GM19025 (cell line): ENCODE results near the gene PCDHA2.
"Not testable (repeated sequence)": the region's sequence is repeated elsewhere in the genome, so short reads cannot be mapped to it uniquely, and the experiment has no call there.

Experiments
- ATAC-seq: cut with Tn5 transposase; IDR thresholded peaks from one replicate; pipeline ENCODE4 v1.9.1; 2021; ENCODE audit warnings: mild to moderate bottlenecking, low read depth, moderate library complexity; ENCODE audit not compliant: unreplicated experiment

Gene PCDHA2

DNA sequence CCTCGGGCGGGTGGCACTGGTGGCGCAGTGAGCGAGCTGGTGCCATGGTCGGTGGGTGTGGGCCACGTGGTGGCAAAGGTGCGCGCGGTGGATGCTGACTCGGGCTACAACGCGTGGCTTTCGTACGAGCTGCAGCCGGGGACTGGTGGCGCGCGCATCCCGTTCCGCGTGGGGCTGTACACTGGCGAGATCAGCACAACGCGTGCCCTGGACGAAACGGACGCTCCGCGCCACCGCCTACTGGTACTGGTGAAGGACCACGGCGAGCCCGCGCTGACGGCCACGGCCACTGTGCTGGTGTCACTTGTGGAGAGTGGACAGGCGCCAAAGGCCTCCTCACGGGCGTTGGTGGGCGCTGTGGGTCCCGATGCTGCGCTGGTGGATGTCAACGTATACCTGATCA lies 14.2 kb downstream of the PCDHA2 start:
- ATAC-seq = no peak

DNA sequence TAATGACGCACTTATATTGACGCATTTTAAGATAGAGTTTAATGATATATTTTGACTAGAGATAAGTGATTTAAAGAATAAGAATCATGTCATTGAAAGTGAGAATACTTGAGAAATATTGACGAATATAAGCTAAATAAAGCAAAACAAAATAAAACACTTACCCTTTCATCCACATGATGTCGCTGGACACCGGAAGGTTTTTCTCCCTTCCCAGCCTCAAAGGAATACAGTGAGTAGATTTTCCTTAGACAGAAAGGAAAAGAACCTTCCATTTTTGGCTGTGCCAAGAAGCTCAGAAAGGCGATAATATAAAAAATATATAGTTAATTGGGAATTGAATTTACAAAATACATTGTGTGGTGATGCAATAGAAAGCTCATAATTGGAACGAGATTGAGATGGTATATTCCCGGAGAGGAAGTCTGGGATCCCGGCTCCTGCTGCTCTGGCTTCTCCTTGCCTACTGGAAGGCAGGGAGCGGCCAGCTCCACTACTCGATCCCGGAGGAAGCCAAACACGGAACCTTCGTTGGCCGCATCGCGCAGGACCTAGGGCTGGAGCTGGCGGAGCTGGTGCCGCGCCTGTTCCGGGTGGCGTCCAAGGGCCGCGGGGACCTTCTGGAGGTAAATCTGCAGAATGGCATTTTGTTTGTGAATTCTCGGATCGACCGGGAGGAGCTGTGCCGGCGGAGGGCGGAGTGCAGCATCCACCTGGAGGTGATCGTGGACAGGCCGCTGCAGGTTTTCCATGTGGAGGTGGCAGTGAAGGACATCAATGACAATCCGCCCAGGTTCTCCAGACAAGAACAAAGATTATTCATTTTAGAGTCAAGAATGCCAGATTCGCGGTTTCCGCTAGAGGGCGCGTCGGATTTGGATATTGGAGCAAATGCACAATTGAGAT lies 27.0 kb downstream of the PCDHA2 start, which contains the start of gene PCDHA5:
Gene PCDHA5 (plus strand): TSS at position 239 of the 906 bp plus-strand sequence.
- ATAC-seq = no peak

DNA sequence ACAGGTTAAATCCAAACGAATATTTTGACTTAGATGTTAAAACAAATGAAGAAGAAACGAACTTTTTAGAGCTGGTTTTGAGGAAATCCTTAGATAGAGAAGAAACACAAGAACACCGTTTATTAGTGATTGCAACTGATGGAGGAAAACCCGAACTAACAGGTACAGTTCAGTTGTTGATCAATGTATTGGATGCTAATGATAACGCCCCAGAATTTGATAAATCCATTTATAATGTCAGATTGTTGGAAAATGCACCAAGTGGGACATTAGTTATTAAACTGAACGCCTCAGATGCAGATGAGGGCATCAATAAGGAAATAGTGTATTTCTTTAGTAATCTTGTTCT lies 27.6 kb downstream of the PCDHA2 start:
- no peak for ATAC-seq

DNA sequence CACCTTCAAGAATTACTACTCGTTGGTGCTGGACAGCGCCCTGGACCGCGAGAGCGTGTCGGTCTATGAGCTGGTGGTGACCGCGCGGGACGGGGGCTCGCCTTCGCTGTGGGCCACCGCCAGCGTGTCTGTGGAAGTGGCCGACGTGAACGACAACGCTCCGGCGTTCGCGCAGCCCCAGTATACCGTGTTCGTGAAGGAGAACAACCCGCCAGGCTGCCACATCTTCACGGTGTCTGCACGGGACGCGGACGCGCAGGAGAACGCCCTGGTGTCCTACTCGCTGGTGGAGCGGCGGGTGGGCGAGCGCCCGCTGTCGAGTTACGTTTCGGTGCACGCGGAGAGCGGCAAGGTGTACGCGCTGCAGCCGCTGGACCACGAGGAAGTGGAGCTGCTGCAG lies 28.3 kb downstream of the PCDHA2 start:
- ATAC-seq = not testable (repeated sequence)

DNA sequence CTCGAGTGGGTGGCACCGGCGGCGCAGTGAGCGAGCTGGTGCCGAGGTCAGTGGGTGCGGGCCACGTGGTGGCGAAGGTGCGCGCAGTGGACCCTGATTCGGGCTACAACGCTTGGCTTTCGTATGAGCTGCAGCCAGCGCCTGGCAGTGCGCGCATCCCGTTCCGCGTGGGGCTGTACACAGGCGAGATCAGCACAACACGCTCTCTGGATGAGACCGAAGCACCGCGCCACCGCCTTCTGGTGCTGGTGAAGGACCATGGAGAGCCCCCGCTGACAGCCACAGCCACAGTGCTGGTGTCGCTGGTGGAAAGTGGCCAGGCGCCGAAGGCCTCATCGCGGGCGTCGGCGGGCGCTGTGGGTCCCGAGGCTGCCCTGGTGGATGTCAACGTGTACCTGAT lies 28.8 kb downstream of the PCDHA2 start:
- no peak for ATAC-seq

DNA sequence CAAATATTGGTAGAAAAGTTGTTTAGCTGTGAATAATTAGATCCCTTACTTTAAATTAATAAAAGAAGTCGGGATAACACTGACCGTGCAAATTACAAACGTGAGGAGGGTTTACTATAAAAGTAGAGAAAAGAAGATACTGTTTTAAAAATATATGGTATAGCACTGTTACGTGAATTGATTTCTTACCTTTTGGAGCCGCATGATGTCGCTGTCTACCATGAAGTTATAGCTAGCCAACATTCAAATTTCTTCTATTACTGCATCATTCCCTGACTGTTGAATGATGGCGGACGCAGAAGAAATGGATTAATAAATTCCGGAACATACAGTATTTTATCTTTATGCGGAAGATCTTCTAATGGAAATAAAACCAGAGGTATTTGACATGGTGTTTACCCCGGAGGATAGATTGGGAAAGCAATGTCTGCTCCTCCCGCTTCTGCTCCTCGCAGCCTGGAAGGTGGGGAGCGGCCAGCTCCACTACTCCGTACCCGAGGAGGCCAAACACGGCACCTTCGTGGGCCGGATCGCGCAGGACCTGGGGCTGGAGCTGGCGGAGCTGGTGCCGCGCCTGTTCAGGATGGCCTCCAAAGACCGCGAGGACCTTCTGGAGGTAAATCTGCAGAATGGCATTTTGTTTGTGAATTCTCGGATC lies 33.2 kb downstream of the PCDHA2 start, which contains the start of gene PCDHA6:
Gene PCDHA6 (plus strand): TSS at position 257 of the 658 bp plus-strand sequence. CDS start 132 bp downstream, at position 389.
- ATAC-seq = no peak

DNA sequence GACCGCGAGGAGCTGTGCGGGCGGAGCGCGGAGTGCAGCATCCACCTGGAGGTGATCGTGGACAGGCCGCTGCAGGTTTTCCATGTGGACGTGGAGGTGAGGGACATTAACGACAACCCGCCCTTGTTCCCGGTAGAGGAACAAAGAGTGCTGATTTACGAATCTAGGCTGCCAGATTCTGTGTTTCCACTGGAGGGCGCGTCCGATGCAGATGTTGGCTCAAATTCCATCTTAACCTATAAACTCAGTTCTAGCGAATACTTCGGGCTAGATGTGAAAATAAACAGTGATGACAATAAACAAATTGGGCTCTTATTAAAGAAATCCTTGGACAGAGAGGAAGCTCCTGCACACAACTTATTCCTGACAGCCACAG lies 33.7 kb downstream of the PCDHA2 start:
- no peak for ATAC-seq

DNA sequence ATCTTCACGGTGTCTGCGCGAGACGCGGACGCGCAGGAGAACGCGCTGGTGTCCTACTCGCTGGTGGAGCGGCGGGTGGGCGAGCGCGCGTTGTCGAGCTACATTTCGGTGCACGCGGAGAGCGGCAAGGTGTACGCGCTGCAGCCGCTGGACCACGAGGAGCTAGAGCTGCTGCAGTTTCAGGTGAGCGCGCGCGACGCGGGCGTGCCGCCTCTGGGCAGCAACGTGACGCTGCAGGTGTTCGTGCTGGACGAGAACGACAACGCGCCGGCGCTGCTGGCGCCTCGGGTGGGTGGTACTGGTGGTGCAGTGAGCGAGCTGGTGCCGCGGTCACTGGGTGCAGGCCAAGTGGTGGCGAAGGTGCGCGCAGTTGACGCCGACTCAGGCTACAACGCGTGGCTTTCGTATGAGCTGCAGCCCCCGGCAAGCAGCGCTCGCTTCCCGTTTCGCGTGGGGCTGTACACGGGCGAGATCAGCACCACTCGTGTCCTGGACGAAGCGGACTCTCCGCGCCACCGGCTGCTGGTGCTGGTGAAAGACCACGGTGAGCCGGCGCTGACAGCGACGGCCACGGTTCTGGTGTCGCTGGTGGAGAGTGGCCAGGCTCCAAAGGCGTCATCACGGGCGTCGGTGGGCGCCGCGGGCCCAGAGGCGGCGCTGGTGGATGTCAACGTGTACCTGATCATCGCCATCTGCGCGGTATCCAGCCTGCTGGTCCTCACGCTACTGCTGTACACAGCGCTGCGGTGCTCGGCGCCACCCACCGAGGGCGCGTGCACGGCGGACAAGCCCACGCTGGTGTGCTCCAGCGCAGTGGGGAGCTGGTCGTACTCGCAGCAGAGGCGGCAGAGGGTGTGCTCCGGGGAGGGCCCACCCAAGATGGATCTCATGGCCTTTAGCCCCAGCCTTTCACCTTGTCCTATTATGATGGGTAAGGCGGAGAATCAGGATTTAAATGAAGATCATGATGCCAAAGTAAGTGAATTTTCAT lies 35.2 kb downstream of the PCDHA2 start:
- ATAC-seq = not testable (repeated sequence)

DNA sequence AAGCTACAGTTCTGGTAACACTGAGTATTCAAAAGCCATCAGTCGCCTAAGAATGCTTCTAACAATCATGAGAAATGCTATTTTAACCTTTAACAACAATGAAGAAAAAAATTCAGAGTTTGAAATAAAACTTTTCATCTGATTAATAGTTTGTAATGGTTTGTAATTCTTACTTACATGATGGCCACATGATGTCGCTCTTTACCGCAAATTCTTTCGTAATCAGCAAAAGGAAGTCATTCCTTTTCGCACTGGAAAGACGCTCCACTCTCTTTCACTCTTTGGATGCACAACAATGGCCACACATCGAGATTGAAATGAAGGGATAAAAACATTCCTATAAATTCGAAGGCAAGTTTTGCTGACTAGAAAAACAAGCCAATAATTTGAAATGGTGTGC lies 39.3 kb downstream of the PCDHA2 start, which contains the start of gene PCDHA7:
Gene PCDHA7 (plus strand): TSS at position 277 of the 400 bp plus-strand sequence. CDS start 115 bp downstream, at position 392.
- no peak for ATAC-seq

DNA sequence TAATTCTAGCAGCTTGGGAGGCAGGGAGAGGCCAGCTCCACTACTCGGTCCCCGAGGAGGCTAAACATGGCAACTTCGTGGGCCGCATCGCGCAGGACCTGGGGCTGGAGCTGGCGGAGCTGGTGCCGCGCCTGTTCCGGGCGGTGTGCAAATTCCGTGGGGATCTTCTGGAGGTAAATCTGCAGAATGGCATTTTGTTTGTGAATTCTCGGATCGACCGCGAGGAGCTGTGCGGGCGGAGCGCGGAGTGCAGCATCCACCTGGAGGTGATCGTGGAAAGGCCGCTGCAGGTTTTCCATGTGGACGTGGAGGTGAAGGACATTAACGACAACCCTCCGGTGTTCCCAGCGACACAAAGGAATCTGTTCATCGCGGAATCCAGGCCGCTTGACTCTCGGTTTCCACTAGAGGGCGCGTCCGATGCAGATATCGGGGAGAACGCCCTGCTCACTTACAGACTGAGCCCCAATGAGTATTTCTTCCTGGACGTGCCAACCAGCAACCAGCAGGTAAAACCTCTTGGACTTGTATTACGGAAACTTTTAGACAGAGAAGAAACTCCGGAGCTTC lies 39.9 kb downstream of the PCDHA2 start:
- ATAC-seq = not testable (repeated sequence)

DNA sequence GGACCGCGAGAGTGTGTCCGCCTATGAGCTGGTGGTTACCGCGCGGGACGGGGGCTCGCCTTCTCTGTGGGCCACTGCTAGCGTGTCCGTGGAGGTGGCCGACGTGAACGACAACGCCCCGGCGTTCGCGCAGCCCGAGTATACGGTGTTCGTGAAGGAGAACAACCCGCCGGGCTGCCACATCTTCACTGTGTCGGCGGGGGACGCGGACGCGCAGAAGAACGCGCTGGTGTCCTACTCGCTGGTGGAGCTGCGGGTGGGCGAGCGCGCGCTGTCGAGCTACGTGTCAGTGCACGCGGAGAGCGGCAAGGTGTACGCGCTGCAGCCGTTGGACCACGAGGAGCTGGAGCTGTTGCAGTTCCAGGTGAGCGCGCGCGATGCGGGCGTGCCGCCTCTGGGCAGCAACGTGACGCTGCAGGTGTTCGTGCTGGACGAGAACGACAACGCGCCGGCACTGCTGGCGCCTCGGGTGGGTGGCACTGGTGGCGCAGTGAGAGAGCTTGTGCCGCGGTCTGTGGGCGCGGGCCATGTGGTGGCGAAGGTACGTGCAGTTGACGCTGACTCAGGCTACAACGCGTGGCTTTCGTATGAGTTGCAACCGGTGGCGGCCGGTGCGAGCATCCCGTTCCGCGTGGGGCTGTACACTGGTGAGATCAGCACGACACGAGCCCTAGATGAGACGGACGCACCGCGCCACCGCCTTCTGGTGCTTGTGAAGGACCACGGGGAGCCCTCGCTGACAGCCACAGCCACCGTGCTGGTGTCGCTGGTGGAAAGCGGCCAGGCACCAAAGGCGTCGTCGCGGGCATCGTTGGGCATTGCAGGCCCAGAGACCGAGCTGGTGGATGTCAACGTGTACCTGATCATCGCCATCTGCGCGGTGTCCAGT lies 41.2 kb downstream of the PCDHA2 start:
- no peak for ATAC-seq

DNA sequence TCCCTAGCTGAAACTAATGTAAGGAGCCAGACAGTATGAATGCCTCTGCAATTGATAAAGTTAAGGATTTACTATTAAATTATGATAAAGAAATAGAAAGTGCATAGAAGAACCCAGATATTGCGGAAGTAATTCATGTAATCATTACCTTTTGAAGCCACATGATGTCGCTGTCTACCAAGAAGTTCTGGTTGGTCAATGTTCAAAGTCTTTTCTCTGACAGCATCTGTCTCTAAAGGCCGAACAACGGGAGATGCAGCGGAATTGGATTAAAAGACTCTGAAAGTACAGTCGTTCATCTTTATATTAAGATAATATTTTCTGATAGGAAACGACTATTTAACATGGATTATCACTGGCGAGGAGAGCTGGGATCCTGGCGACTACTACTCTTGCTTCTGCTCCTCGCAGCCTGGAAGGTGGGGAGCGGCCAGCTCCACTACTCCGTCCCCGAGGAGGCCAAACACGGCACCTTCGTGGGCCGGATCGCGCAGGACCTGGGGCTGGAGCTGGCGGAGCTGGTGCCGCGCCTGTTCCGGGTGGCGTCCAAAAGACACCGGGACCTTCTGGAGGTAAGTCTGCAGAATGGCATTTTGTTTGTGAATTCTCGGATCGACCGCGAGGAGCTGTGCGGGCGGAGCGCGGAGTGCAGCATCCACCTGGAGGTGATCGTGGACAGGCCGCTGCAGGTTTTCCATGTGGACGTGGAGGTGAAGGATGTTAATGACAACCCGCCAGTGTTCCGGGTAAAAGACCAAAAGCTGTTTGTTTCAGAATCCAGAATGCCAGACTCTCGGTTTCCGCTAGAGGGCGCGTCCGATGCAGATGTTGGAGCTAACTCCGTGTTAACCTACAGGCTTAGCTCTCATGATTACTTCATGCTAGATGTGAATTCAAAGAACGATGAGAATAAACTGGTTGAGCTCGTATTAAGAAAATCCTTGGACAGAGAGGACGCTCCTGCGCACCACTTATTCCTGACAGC lies 46.6 kb downstream of the PCDHA2 start, which contains the start of gene PCDHA8:
Gene PCDHA8 (plus strand): TSS at position 210 of the 985 bp plus-strand sequence. CDS start 135 bp downstream, at position 345.
- ATAC-seq = no peak

DNA sequence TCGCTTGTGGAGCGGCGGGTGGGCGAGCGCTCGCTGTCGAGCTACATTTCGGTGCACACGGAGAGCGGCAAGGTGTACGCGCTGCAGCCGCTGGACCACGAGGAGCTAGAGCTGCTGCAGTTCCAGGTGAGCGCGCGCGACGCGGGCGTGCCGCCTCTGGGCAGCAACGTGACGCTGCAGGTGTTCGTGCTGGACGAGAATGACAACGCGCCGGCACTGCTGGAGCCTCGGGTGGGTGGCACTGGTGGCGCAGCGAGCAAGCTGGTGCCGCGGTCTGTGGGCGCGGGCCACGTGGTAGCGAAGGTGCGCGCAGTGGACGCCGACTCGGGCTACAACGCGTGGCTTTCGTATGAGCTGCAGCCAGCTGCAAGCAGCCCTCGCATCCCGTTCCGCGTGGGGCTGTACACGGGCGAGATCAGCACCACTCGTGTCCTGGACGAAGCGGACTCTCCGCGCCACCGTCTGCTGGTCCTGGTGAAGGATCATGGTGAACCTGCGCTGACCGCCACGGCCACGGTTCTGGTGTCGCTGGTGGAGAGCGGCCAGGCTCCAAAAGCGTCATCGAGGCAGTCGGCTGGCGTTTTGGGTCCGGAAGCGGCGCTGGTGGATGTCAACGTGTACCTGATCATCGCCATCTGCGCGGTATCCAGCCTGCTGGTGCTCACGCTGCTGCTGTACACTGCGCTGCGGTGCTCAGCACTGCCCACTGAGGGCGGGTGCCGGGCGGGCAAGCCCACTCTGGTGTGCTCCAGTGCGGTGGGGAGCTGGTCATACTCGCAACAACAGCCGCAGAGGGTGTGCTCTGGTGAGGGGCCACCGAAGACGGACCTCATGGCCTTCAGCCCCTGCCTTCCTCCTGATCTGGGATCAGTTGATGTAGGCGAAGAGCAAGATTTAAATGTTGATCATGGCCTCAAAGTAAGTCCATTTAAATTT lies 48.4 kb downstream of the PCDHA2 start:
- ATAC-seq = no peak
